BLaER1 treated with 17β-estradiol and CSF1 and Interleukin-3, amounts not matched to agents 10 nM and 100 nM (cell line): ENCODE results near the gene KIAA0753.
"Not testable (repeated sequence)": the region's sequence is repeated elsewhere in the genome, so short reads cannot be mapped to it uniquely, and the experiment has no call there.

Experiments used
- H3K27ac ChIP-seq, 11 experiments: shearing (Covaris generic); formaldehyde crosslinking; 2 replicates each; pipeline ENCODE4 v1.8.1; 2022
- H3K27me3 ChIP-seq, 11 experiments: shearing (Covaris generic); formaldehyde crosslinking; 2 replicates each; pipeline ENCODE4 v1.8.1; 2022
- H3K36me3 ChIP-seq, 11 experiments: shearing (Covaris generic); formaldehyde crosslinking; 2 replicates each; pipeline ENCODE4 v1.8.1; 2022
- H3K4me1 ChIP-seq, 10 experiments: shearing (Covaris generic); formaldehyde crosslinking; 2 replicates each; pipeline ENCODE4 v1.8.1; 2022
- H3K4me2 ChIP-seq, 11 experiments: shearing (Covaris generic); formaldehyde crosslinking; 2 replicates each; pipeline ENCODE4 v1.8.1; 2022
- H3K4me3 ChIP-seq, 10 experiments: shearing (Covaris generic); formaldehyde crosslinking; 2 replicates each; pipeline ENCODE4 v1.8.1; 2022
- H3K9ac ChIP-seq, 11 experiments: shearing (Covaris generic); formaldehyde crosslinking; 2 replicates each; pipeline ENCODE4 v1.8.1; 2022
- H3K9me3 ChIP-seq, 11 experiments: shearing (Covaris generic); formaldehyde crosslinking; replicated peaks in 1 of 11; 2 replicates each; pipeline ENCODE4 v1.8.1; 2022
- H4K20me1 ChIP-seq, 11 experiments: shearing (Covaris generic); formaldehyde crosslinking; 2 replicates each; pipeline ENCODE4 v1.8.1; 2022
- Cebpa-rat ChIP-seq, 11 experiments: shearing (Covaris generic); IDR thresholded peaks; 2 replicates each; pipeline ENCODE4 v1.8.1; 2022

KIAA0753 gene

DNA sequence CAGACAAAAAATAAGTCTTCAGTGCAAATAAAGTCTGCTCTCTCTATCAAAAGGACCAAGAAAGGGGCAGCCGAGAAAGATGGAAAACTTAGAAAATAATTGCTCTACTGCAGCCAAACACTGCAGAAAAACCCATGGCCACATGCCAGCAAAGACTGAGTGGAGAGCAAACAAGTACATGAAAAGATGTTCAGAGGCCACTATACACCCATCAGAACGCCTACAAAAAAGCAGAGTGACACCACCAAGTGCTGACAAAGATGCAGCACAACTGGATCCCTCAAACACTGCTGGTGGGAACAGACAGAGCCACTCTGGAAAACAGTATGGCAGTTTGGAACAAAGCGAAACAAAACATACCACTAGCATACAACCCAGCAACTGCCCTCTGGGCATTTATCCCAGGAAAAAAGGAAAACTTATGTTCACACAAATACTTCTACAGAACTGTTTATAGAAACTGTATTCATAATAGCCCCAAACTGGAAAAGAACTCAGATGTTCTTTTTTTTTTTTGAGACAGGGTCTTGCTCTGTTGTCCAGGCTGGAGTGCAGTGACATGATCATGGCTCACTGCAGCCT is 36.7 kb downstream of the KIAA0753 start:
- H3K9ac ChIP-seq = no peak overlapping the region
- H4K20me1 ChIP-seq = peaks cover 0 to 3% (median 0%) of the 10 kb centered on the region in 11 experiments; a peak in 2 of 22 replicates
- no peak for TF ChIP-seq Cebpa-rat (IDR thresholded peaks at IDR 0.05)
- no peaks in the 10 kb centered on the region for H3K27me3 ChIP-seq
- no peak overlapping the region for H3K4me2 ChIP-seq
- peaks cover 76 to 97% (median 88%) of the 10 kb centered on the region in 11 experiments for H3K36me3 ChIP-seq
- H3K9me3 ChIP-seq = no peaks in the 10 kb centered on the region
- H3K27ac ChIP-seq = no peak overlapping the region
- H3K4me1 ChIP-seq = peaks cover 9 to 24% (median 14%) of the 10 kb centered on the region in 10 experiments
- H3K4me3 ChIP-seq = no peak overlapping the region

DNA sequence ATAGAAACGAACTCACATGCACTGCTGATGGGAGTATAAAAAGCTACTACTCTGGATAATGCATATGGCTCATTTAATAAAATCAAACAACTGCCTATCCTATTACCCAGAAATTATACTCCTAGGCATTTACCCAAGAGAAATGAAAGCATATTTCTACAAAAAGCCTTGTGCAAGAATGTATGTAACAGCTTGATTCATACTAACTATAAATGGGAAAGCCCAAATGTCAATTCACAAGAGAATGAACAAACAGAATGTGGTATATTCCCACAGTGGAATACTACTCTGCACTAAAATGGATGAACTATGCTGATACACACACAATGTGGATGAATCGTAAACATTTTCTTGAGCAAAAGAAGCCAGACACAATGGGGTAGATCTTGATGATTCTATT is 38.4 kb downstream of the KIAA0753 start:
- Histone ChIP-seq H3K4me1 (peaks cover 9 to 38% (median 21%) of the 10 kb centered on the region in 10 experiments), H3K4me3 (no peak overlapping the region), H3K9me3 (no peaks in the 10 kb centered on the region), H3K27ac (no peak overlapping the region), H3K36me3 (peaks cover 73 to 96% (median 86%) of the 10 kb centered on the region in 11 experiments), H3K27me3 (no peaks in the 10 kb centered on the region), H3K4me2 (no peak overlapping the region), H3K9ac (no peak overlapping the region), H4K20me1 (peaks cover 0 to 5% (median 0%) of the 10 kb centered on the region in 11 experiments; a peak in 2 of 22 replicates)
- no peak for TF ChIP-seq Cebpa-rat (IDR thresholded peaks at IDR 0.05)

GRCh38 chr17:6599364-6599763 is 41.1 kb downstream of the KIAA0753 start:
- Histone ChIP-seq H3K4me2 (peak overlapping the region in 8 of 11 experiments; percentile 13 to 77 (median 52); a peak in 15 of 22 replicates), H3K36me3 (peaks cover 73 to 94% (median 86%) of the 10 kb centered on the region in 11 experiments), H3K4me1 (peaks cover 9 to 38% (median 21%) of the 10 kb centered on the region in 10 experiments), H4K20me1 (peaks cover 0 to 5% (median 0%) of the 10 kb centered on the region in 11 experiments; a peak in 1 of 22 replicates), H3K9me3 (no peaks in the 10 kb centered on the region), H3K27me3 (no peaks in the 10 kb centered on the region), H3K27ac (peak overlapping the region; percentile 7 to 79 (median 55); a peak in 18 of 22 replicates), H3K4me3 (no peak overlapping the region), H3K9ac (peak overlapping the region in 2 of 11 experiments; percentile 21 to 52; a peak in 2 of 22 replicates)
- TF ChIP-seq Cebpa-rat (IDR thresholded peaks at IDR 0.05) = no peak

GRCh38 chr17:6597727-6598126 is 42.8 kb downstream of the KIAA0753 start:
- H4K20me1 ChIP-seq = peaks cover 0 to 5% (median 0%) of the 10 kb centered on the region in 11 experiments; a peak in 1 of 22 replicates
- peaks cover 79 to 96% (median 89%) of the 10 kb centered on the region in 11 experiments for H3K36me3 ChIP-seq
- peak overlapping the region in 2 of 11 experiments; percentile 75; a peak in 4 of 22 replicates for H3K4me2 ChIP-seq
- H3K4me3 ChIP-seq = no peak overlapping the region
- no peaks in the 10 kb centered on the region for H3K9me3 ChIP-seq
- no peak overlapping the region; a peak in 1 of 22 replicates for H3K27ac ChIP-seq
- H3K4me1 ChIP-seq = peaks cover 9 to 38% (median 21%) of the 10 kb centered on the region in 10 experiments
- no peak for TF ChIP-seq Cebpa-rat (IDR thresholded peaks at IDR 0.05)
- no peak overlapping the region for H3K9ac ChIP-seq
- no peaks in the 10 kb centered on the region for H3K27me3 ChIP-seq

DNA sequence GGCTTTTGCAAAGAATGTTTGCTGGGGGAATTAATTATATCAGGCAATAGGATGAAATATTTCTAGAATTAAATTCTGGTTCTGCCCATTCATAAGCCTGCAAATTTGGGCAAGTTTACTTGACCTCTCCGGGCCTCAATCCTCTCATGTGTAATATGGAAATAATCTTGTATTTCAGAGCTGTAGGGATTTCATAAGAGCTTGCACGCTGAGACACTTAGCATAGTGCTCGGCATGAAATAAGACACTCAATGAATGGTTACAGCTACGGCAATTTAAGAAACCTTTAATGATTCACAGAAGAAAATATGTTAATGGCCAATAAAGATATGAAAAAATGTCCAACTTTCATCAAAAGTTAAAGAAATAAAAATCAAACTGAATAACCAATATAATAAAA is 43.6 kb downstream of the KIAA0753 start:
- TF ChIP-seq Cebpa-rat (IDR thresholded peaks at IDR 0.05) = no peak

DNA sequence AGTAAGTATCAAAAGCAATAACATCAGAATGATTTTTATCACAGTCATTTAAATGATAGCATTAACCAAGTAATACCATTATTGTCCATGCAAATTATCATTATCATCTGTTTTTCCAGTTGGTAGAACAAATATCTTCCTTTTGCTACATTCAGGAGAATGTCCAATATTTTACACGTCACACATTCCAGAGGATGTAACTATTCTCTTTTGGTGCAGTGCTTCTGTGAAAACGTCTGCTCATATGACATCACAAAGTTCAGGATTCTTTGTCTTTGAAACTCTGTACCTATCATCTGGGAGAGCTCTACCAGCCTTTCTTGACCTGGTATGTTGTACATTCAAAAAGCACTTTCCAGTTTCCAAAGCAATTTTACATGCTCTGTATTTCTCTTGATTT is 44.0 kb downstream of the KIAA0753 start:
- Histone ChIP-seq H3K4me1 (peaks cover 9 to 38% (median 21%) of the 10 kb centered on the region in 10 experiments), H3K4me3 (no peak overlapping the region), H3K36me3 (peaks cover 82 to 96% (median 89%) of the 10 kb centered on the region in 11 experiments), H4K20me1 (peaks cover 0 to 5% (median 0%) of the 10 kb centered on the region in 11 experiments; a peak in 1 of 22 replicates), H3K27me3 (no peaks in the 10 kb centered on the region), H3K9me3 (no peaks in the 10 kb centered on the region), H3K27ac (no peak overlapping the region), H3K9ac (no peak overlapping the region), H3K4me2 (no peak overlapping the region)
- no peak for TF ChIP-seq Cebpa-rat (IDR thresholded peaks at IDR 0.05)

More for the DNA sequence above, 43.6 kb downstream of the KIAA0753 start:
- Histone ChIP-seq H3K27ac (no peak overlapping the region), H4K20me1 (peaks cover 0 to 5% (median 0%) of the 10 kb centered on the region in 11 experiments; a peak in 1 of 22 replicates), H3K9ac (no peak overlapping the region), H3K4me1 (peaks cover 9 to 38% (median 21%) of the 10 kb centered on the region in 10 experiments), H3K4me2 (no peak overlapping the region), H3K9me3 (no peaks in the 10 kb centered on the region), H3K4me3 (no peak overlapping the region), H3K36me3 (peaks cover 79 to 96% (median 89%) of the 10 kb centered on the region in 11 experiments), H3K27me3 (no peaks in the 10 kb centered on the region)

GRCh38 chr17:6596081-6596480 is 44.4 kb downstream of the KIAA0753 start:
- Histone ChIP-seq H3K36me3 (peaks cover 82 to 96% (median 89%) of the 10 kb centered on the region in 11 experiments), H3K27me3 (no peaks in the 10 kb centered on the region), H4K20me1 (peaks cover 0 to 5% (median 0%) of the 10 kb centered on the region in 11 experiments; a peak in 1 of 22 replicates), H3K9ac (no peak overlapping the region), H3K9me3 (no peaks in the 10 kb centered on the region), H3K27ac (no peak overlapping the region), H3K4me3 (no peak overlapping the region), H3K4me1 (peaks cover 9 to 36% (median 21%) of the 10 kb centered on the region in 10 experiments), H3K4me2 (no peak overlapping the region)
- TF ChIP-seq Cebpa-rat (IDR thresholded peaks at IDR 0.05) = no peak

DNA sequence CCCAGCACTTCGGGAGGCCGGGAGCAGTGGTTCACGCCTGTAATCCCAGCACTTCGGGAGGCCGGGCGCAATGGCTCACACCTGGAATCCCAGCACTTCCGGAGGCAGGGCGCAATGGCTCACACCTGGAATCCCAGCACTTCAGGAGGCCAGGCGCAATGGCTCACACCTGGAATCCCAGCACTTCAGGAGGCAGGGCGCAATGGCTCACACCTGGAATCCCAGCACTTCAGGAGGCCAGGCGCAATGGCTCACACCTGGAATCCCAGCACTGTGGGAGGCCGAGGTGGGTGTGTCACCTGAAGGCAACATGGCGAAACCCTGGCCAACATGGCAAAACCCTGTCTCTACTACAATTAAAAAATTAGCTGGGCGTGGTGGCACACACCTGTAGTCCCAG is 47.1 kb downstream of the KIAA0753 start:
- H3K27me3 ChIP-seq, H3K27ac ChIP-seq, H3K9ac ChIP-seq, H3K4me1 ChIP-seq, H3K4me2 ChIP-seq, H3K9me3 ChIP-seq, H4K20me1 ChIP-seq, H3K4me3 ChIP-seq: not testable (repeated sequence)
- H3K36me3 ChIP-seq = peaks cover 92 to 99% (median 97%) of the 10 kb centered on the region in 11 experiments

DNA sequence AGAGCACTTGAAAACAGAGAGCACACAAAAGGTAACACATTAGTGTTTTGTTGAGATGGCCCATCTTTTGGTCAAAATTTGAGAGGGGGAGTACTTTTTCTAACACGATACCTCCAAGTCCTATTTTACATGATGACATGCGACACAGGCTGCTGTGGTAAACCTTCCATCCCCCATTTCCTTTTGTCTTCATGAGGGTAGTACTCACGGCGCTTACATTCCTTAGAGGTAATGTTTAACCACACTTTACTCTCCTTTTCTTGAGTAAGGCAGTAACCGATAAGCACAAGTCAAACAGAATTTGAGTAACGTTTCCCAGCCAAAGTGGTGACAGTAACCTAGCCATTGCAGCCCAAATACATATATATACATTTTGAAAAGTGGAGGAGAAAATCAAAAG is 48.3 kb downstream of the KIAA0753 start:
- H3K27me3 ChIP-seq = no peaks in the 10 kb centered on the region
- H3K4me3 ChIP-seq = no peak overlapping the region
- no peak overlapping the region for H3K4me2 ChIP-seq
- H3K4me1 ChIP-seq = no peaks in the 10 kb centered on the region
- H3K9me3 ChIP-seq = no peaks in the 10 kb centered on the region
- H3K36me3 ChIP-seq = peaks cover 94 to 100% (median 98%) of the 10 kb centered on the region in 11 experiments
- H3K27ac ChIP-seq = no peak overlapping the region
- H4K20me1 ChIP-seq = no peaks in the 10 kb centered on the region
- no peak for TF ChIP-seq Cebpa-rat (IDR thresholded peaks at IDR 0.05)
- no peak overlapping the region for H3K9ac ChIP-seq
